ENCODE measurements around the gene PSMA7.

The PSMA7 gene

DNA sequence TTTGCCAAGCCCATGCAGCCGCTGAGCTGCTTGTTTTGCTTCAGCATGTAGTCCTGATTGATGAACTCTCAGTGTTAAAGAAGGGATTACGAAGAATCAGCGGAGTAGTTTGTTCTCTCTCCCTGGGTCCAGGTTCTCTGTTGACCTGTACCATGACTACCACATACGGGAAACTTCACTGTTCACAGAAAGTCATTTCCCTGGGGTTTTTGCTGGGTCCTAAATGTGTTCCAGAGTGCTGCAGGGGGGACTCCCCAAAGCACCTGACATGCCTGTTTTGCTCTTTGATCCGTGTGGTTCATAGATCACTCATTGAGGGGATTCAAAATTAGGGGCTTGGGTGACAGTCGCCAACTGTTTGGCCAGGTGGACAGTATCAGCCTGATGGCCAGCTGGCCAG is 15.4 kb downstream of the PSMA7 start:
- Histone ChIP-seq H4K20me1 (ENCODE audit: insufficient read depth, low read length, poor library complexity, severe bottlenecking) (peaks cover 34% of the 10 kb centered on the region), H2AFZ (ENCODE audit: low read length) (no peak overlapping the region), H3K4me3 (ENCODE audit: low read length, poor library complexity, severe bottlenecking) (no peak overlapping the region), H3K9me2 (replicated peaks; ENCODE audit: low read depth, low read length) (no peaks in the 10 kb centered on the region), H3K79me2 (ENCODE audit: insufficient read depth, low read length) (peaks cover 96% of the 10 kb centered on the region), H3K27me3 (ENCODE audit: insufficient read depth, low read length, poor library complexity, severe bottlenecking) (no peaks in the 10 kb centered on the region), H3F3A (ENCODE audit: low read depth) (no peaks in the 10 kb centered on the region), H3K36me3 (ENCODE audit: insufficient read depth, low read length) (peaks cover 73% of the 10 kb centered on the region; the same call in 1 of the 2 replicates), H3K9ac (ENCODE audit: low read depth, low read length, poor library complexity, severe bottlenecking) (peak overlapping the region; percentile 14), H3K4me2 (ENCODE audit: low read depth, low read length, poor library complexity, severe bottlenecking) (peak overlapping the region; percentile 39), H3K4me1 (ENCODE audit: insufficient read depth, low read length, poor library complexity, severe bottlenecking) (peaks cover 43% of the 10 kb centered on the region), H3K9me3 (ENCODE audit: insufficient read depth, low read depth, low read length) (no peaks in the 10 kb centered on the region)
- TF ChIP-seq CTCF (conservative IDR thresholded peaks at IDR 0.05; ENCODE audit: low read length) (no peak), EZH2phosphoT487 (IDR thresholded peaks at IDR 0.05; ENCODE audit: borderline replicate concordance) (no peak)

- TF ChIP-seq EZH2phosphoT487 (IDR thresholded peaks at IDR 0.05; ENCODE audit: borderline replicate concordance), result no peak
- TF ChIP-seq CTCF (conservative IDR thresholded peaks at IDR 0.05; ENCODE audit: low read length), result no peak
- Histone ChIP-seq H3K4me3 (ENCODE audit: low read length, poor library complexity, severe bottlenecking) (no peak overlapping the region), H3K9ac (ENCODE audit: low read depth, low read length, poor library complexity, severe bottlenecking) (peak overlapping the region; percentile 14), H3K4me1 (ENCODE audit: insufficient read depth, low read length, poor library complexity, severe bottlenecking) (peaks cover 43% of the 10 kb centered on the region), H3K9me2 (replicated peaks; ENCODE audit: low read depth, low read length) (no peaks in the 10 kb centered on the region), H2AFZ (ENCODE audit: low read length) (no peak overlapping the region), H3K27me3 (ENCODE audit: insufficient read depth, low read length, poor library complexity, severe bottlenecking) (no peaks in the 10 kb centered on the region), H4K20me1 (ENCODE audit: insufficient read depth, low read length, poor library complexity, severe bottlenecking) (peaks cover 32% of the 10 kb centered on the region), H3K9me3 (ENCODE audit: insufficient read depth, low read depth, low read length) (no peaks in the 10 kb centered on the region), H3F3A (ENCODE audit: low read depth) (no peaks in the 10 kb centered on the region), H3K4me2 (ENCODE audit: low read depth, low read length, poor library complexity, severe bottlenecking) (peak overlapping the region; percentile 99), H3K79me2 (ENCODE audit: insufficient read depth, low read length) (peaks cover 82% of the 10 kb centered on the region), H3K36me3 (ENCODE audit: insufficient read depth, low read length) (peaks cover 56% of the 10 kb centered on the region; the same call in 1 of the 2 replicates)
Observed at GRCh38 chr20:62126141-62126540, 17.1 kb downstream of the PSMA7 start.

DNA sequence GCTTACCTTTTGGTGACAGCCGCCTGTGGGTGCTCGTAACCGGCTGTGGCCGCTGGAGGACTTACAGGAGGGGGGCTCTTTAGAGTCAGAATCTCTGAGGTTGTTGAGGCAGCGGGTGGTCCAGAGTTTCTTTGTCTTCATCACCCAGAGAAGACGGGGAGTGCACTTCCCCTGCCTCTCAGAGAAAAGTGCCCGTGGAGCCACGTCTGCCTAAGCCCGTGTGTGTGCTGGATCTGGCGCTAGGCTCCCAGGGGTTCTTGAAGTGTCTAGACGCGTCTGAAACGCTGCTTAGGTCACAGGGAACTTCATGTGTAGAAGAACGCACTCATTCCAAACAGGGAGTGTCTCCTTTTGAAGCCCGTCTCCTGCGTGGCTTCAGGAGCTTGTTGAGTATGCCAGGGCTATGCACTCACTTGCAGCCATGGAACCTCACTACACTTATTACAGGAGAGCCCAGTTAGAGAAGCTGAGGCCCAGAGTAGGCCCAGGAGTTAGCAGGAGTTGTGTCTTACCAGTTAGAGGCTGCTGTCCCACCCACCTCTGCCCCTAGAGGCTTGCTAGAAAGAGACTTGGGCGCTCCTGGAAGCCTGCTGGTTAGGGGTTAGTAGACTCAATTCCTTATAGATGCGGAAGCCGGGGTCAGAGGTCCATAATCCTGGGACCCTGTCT is 19.6 kb downstream of the PSMA7 start:
- peaks cover 32% of the 10 kb centered on the region for H4K20me1 ChIP-seq (ENCODE audit: insufficient read depth, low read length, poor library complexity, severe bottlenecking)
- peak overlapping the region; percentile 88 for H3K4me3 ChIP-seq (ENCODE audit: low read length, poor library complexity, severe bottlenecking)
- TF ChIP-seq CTCF (conservative IDR thresholded peaks at IDR 0.05; ENCODE audit: low read length), result peak; percentile 42
- no peak for TF ChIP-seq EZH2phosphoT487 (IDR thresholded peaks at IDR 0.05; ENCODE audit: borderline replicate concordance)
- no peak overlapping the region for H2AFZ ChIP-seq (ENCODE audit: low read length)
- H3K79me2 ChIP-seq (ENCODE audit: insufficient read depth, low read length), result peaks cover 70% of the 10 kb centered on the region
- H3F3A ChIP-seq (ENCODE audit: low read depth), result no peaks in the 10 kb centered on the region
- H3K4me1 ChIP-seq (ENCODE audit: insufficient read depth, low read length, poor library complexity, severe bottlenecking), result peaks cover 49% of the 10 kb centered on the region
- H3K36me3 ChIP-seq (ENCODE audit: insufficient read depth, low read length), result peaks cover 32% of the 10 kb centered on the region; the same call in 1 of the 2 replicates
- peak overlapping the region; percentile 75 for H3K9ac ChIP-seq (ENCODE audit: low read depth, low read length, poor library complexity, severe bottlenecking)
- H3K27me3 ChIP-seq (ENCODE audit: insufficient read depth, low read length, poor library complexity, severe bottlenecking), result no peaks in the 10 kb centered on the region
- peak overlapping the region; percentile 99 for H3K4me2 ChIP-seq (ENCODE audit: low read depth, low read length, poor library complexity, severe bottlenecking)
- no peaks in the 10 kb centered on the region for H3K9me2 ChIP-seq (replicated peaks; ENCODE audit: low read depth, low read length)
- no peaks in the 10 kb centered on the region for H3K9me3 ChIP-seq (ENCODE audit: insufficient read depth, low read depth, low read length)

Measured in Loucy (cell line).